ENCODE results near the gene TNNC1.

TNNC1 gene

GRCh38 chr3:52442409-52443267 lies 11.2 kb downstream of the TNNC1 start:
- DNase-seq (ENCODE audit: low read depth): no peak

- DNase-seq (ENCODE audit: low read depth): no peak
Observed at GRCh38 chr3:52441772-52442332, 12.0 kb downstream of the TNNC1 start.

GRCh38 chr3:52441091-52441771 lies 12.6 kb downstream of the TNNC1 start:
- DNase-seq (ENCODE audit: low read depth): no peak

- no peak for DNase-seq (ENCODE audit: low read depth)
Observed at GRCh38 chr3:52440671-52441070, 13.2 kb downstream of the TNNC1 start.

- DNase-seq (ENCODE audit: low read depth): no peak
Observed at GRCh38 chr3:52440249-52440551, 13.6 kb downstream of the TNNC1 start.

- DNase-seq (ENCODE audit: low read depth): no peak
Observed at GRCh38 chr3:52439426-52440248, 14.2 kb downstream of the TNNC1 start.

GRCh38 chr3:52438579-52439425 lies 15.0 kb downstream of the TNNC1 start:
- no peak for DNase-seq (ENCODE audit: low read depth)

GRCh38 chr3:52438104-52438376 lies 15.8 kb downstream of the TNNC1 start:
- no peak for DNase-seq (ENCODE audit: low read depth)

GRCh38 chr3:52437326-52438103 lies 16.3 kb downstream of the TNNC1 start:
- DNase-seq (ENCODE audit: low read depth): no peak

GRCh38 chr3:52436500-52437149 lies 17.2 kb downstream of the TNNC1 start:
- no peak for DNase-seq (ENCODE audit: low read depth)

- DNase-seq (ENCODE audit: low read depth): no peak
Observed at GRCh38 chr3:52435246-52436101, 18.4 kb downstream of the TNNC1 start.

- DNase-seq (ENCODE audit: low read depth): no peak
Observed at GRCh38 chr3:52434491-52435115, 19.2 kb downstream of the TNNC1 start.

- DNase-seq (ENCODE audit: low read depth): no peak
Observed at GRCh38 chr3:52433996-52434479, 19.8 kb downstream of the TNNC1 start.

GRCh38 chr3:52433328-52433995 lies 20.4 kb downstream of the TNNC1 start:
- DNase-seq (ENCODE audit: low read depth): no peak

GRCh38 chr3:52432691-52433141 lies 21.1 kb downstream of the TNNC1 start:
- no peak for DNase-seq (ENCODE audit: low read depth)

GRCh38 chr3:52432225-52432624 lies 21.6 kb downstream of the TNNC1 start:
- no peak for DNase-seq (ENCODE audit: low read depth)

GRCh38 chr3:52431459-52432223 lies 22.2 kb downstream of the TNNC1 start:
- DNase-seq (ENCODE audit: low read depth): no peak
